Keratinocyte (primary cell): ENCODE results near the gene OGDHL. TPM values are rescaled to one million over a fixed set of nuclear protein-coding genes. Genes with fewer than 3 reads are reported as not detected.

Source experiments
- DNase-seq: peaks from one replicate; pipeline ENCODE4 v3.0.0-alpha.2; 2011; ENCODE audit warnings: low read depth, missing footprints, low spot score
- FAIRE-seq: peaks from 2 replicates; lab custom pipeline; 2011; peaks lifted over from hg19 to GRCh38; lab: Jason Lieb, UNC
- H2AFZ ChIP-seq: 2 replicates; pipeline ENCODE4 v1.6.0; 2012; ENCODE audit warnings: low read length, control low read depth, inconsistent platforms; ENCODE audit not compliant: control insufficient read depth
- H3K27ac ChIP-seq: 2 replicates; pipeline ENCODE4 v1.5.1; 2011; ENCODE audit warnings: low read length; ENCODE audit not compliant: control insufficient read depth, insufficient read depth
- H3K27me3 ChIP-seq: 3 replicates; pipeline ENCODE4 v1.6.0; 2011; ENCODE audit warnings: low read length; ENCODE audit not compliant: control insufficient read depth, insufficient read depth; ENCODE audit errors: extremely low read depth
- H3K36me3 ChIP-seq, 2 experiments: 2 replicates in 1 of 2; 3 replicates in 1 of 2; pipeline ENCODE4 v1.5.1; 2011; ENCODE audit warnings: low read length in 2 of 2, mild to moderate bottlenecking in 1 of 2; ENCODE audit not compliant: control insufficient read depth in 2 of 2, insufficient read depth in 2 of 2; ENCODE audit errors: extremely low read depth in 1 of 2
- H3K4me1 ChIP-seq: 3 replicates; pipeline ENCODE4 v1.5.1; 2011; ENCODE audit warnings: low read length; ENCODE audit not compliant: control insufficient read depth, insufficient read depth; ENCODE audit errors: extremely low read depth
- H3K4me2 ChIP-seq: 3 replicates; pipeline ENCODE4 v1.6.0; 2011; ENCODE audit warnings: low read depth, low read length; ENCODE audit not compliant: control insufficient read depth, insufficient read depth; ENCODE audit errors: extremely low read depth
- H3K4me3 ChIP-seq, 3 experiments: fragments of 200-600 bp in 1 of 3; sonication (generic) in 1 of 3; 2 replicates in 2 of 3; 3 replicates in 1 of 3; pipeline ENCODE4 v1.5.1; 2011 to 2016; ENCODE audit warnings: low read length in 3 of 3, mild to moderate bottlenecking in 3 of 3, control low read depth in 2 of 3, inconsistent platforms in 1 of 3, low read depth in 1 of 3, mixed read lengths in 1 of 3, mixed run types in 1 of 3, moderate library complexity in 1 of 3; ENCODE audit not compliant: control insufficient read depth in 2 of 3, insufficient read depth in 2 of 3; ENCODE audit errors: extremely low read depth in 1 of 3
- H3K79me2 ChIP-seq: 2 replicates; pipeline ENCODE4 v1.6.0; 2012; ENCODE audit warnings: low read length; ENCODE audit not compliant: control insufficient read depth, insufficient read depth
- H3K9ac ChIP-seq: 3 replicates; pipeline ENCODE4 v1.6.0; 2011; ENCODE audit warnings: low read length; ENCODE audit not compliant: control insufficient read depth, insufficient read depth; ENCODE audit errors: extremely low read depth
- H3K9me1 ChIP-seq: 3 replicates; pipeline ENCODE4 v1.6.0; 2011; ENCODE audit warnings: low read length; ENCODE audit not compliant: control insufficient read depth, insufficient read depth; ENCODE audit errors: extremely low read depth
- H3K9me3 ChIP-seq: 2 replicates; pipeline ENCODE4 v1.5.1; 2012; ENCODE audit warnings: low read depth, low read length; ENCODE audit not compliant: control insufficient read depth
- H4K20me1 ChIP-seq: 3 replicates; pipeline ENCODE4 v1.6.0; 2011; ENCODE audit warnings: low read length; ENCODE audit not compliant: control insufficient read depth, insufficient read depth; ENCODE audit errors: extremely low read depth
- CTCF ChIP-seq, 3 experiments: IDR thresholded peaks in 1 of 3; conservative IDR thresholded peaks in 1 of 3; optimal IDR thresholded peaks in 1 of 3; 2 replicates in 2 of 3; 3 replicates in 1 of 3; pipeline versions ENCODE3 to v1.5.1; 2011; ENCODE audit warnings: low read length in 3 of 3, mild to moderate bottlenecking in 3 of 3, moderate library complexity in 2 of 3, control low read depth in 1 of 3, inconsistent platforms in 1 of 3; ENCODE audit not compliant: insufficient read depth in 2 of 3; ENCODE audit errors: extremely low read depth in 1 of 3
- EZH2 ChIP-seq: IDR thresholded peaks from one replicate; pipeline ENCODE4 v1.6.1; 2012; ENCODE audit warnings: inconsistent platforms, mild to moderate bottlenecking, low read length, moderate library complexity
- dilution Hi-C: fragments of 300-500 bp; cut with MboI; formaldehyde crosslinking; loops from one replicate; pipeline ENCODE4 v1.7.0; 2020; ENCODE audit warnings: low sequenced_read_pairs; ENCODE audit not compliant: extremely low pct_ligation_motif_present
- polyA plus RNA-seq, 5 experiments: library from polyadenylated mRNA; depleted of rRNA in 3 of 5; stranded (reverse) in 3 of 5; stranded (forward) in 1 of 5; unstranded in 1 of 5; fragments of >200 nt; gene quantifications; 1 replicate in 1 of 5; 2 replicates in 3 of 5; 3 replicates in 1 of 5; pipeline versions ENCODE4 v1.2.1 to v1.2.3, GENCODE V29; 2011 to 2012; ENCODE audit warnings: missing spikeins in 2 of 5, low read depth in 1 of 5, low replicate concordance in 1 of 5

The OGDHL gene
- polyA plus RNA-seq, 1 donor (not counting 4 experiments of a cell fraction or from before 2014, with no cell fraction given): 0.09 TPM

GRCh38 chr10:49686651-49687050 lies 75.5 kb downstream of the OGDHL start:
- DNase-seq: no peak
- Histone ChIP-seq H3K4me1 (peaks cover 7% of the 10 kb centered on the region), H3K4me2 (no peak overlapping the region), H3K27me3 (peaks cover 35% of the 10 kb centered on the region), H2AFZ (no peak overlapping the region), H3K36me3 (no peaks in the 10 kb centered on the region), H3K9me3 (no peaks in the 10 kb centered on the region), H3K79me2 (no peaks in the 10 kb centered on the region), H4K20me1 (no peaks in the 10 kb centered on the region), H3K9me1 (no peaks in the 10 kb centered on the region), H3K4me3 (no peak overlapping the region), H3K9ac (no peak overlapping the region), H3K27ac (no peak overlapping the region)
- FAIRE-seq: no peak
- no peak for TF ChIP-seq CTCF (optimal IDR thresholded peaks at IDR 0.05 in 1 of 3, IDR thresholded peaks at IDR 0.05 in 1 of 3, conservative IDR thresholded peaks at IDR 0.05 in 1 of 3; ENCODE audit: extremely low read depth in 1 of 3, insufficient read depth in 2 of 3, low read length in 3 of 3)
- TF ChIP-seq EZH2: no peak
- dilution Hi-C loops: no loop called here

Other genes with a start within 250 kb of the OGDHL start
- gene ERCC6, start 223.2 kb downstream of the OGDHL start, polyA plus RNA-seq: 27.3 to 36.8 TPM (median 31.0 TPM) in 3 replicates
- gene SLC18A3, start 152.0 kb downstream of the OGDHL start, polyA plus RNA-seq: not detected in 3 replicates
- gene CHAT, start 148.3 kb downstream of the OGDHL start, polyA plus RNA-seq: not detected in 3 replicates
- gene C10orf53, start 82.7 kb downstream of the OGDHL start, polyA plus RNA-seq: not detected in 3 replicates
- 13.8 to 18.6 TPM (median 17.0 TPM) in 3 replicates for gene PARG, start 179.7 kb upstream of the OGDHL start, polyA plus RNA-seq
- 15.4 to 18.4 TPM (median 16.4 TPM) in 3 replicates for gene TIMM23B, start 179.7 kb upstream of the OGDHL start, polyA plus RNA-seq
- gene AGAP6, start 226.1 kb upstream of the OGDHL start, polyA plus RNA-seq: 7.4 to 11.4 TPM (median 9.9 TPM) in 3 replicates